Islet of Langerhans (tissue), 1 donor: ENCODE results near the gene SEL1L.
"Not testable (repeated sequence)": the region's sequence is repeated elsewhere in the genome, so short reads cannot be mapped to it uniquely, and the experiment has no call there.

ENCODE experiments used
- FAIRE-seq: peaks from one replicate; lab custom pipeline; 2011; peaks lifted over from hg19 to GRCh38; lab: Jason Lieb, UNC

The SEL1L gene

DNA sequence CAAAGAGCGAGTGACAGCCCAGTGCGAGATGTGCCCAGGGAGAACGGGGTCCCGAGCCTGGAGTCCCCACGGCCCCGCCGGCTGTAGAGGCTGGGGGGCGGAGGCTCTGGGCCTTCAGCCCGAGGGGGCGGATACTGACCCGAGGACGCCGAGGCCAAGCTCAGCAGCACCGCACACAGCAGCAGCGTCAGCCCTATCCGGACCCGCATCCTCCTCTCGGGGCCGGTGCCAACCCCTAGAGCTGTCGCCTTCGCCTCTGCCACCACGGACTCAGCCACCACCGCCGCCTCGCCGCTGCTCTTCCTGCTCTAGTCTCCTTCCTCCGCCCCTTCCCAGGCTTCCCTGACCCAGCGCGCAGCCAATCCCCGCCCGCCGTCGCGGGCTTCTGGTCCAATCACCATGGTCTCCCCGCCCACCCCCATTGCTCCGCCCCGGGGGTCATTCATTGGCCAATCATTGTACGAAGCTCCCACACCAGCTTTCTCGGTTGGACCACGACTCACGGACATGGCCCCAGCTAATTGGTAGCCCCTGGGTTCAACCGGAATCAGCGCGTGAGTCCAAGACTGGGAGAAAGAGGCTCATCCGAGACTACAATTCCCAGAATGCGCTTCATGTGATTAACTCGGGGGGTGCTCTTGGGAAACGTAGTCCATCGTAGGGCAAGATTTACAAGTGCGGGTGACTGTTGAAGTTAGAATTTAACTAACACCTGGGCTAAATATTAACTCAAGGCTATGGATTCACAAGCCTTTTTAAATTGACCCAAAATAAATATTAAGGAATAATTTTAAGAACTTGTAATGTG lies at the start of gene SEL1L:
SEL1L (minus strand) TSS at position 318 of the 808 bp plus-strand sequence; CDS start at position 209, 109 bp downstream.
- FAIRE-seq, result peak; percentile 98

DNA sequence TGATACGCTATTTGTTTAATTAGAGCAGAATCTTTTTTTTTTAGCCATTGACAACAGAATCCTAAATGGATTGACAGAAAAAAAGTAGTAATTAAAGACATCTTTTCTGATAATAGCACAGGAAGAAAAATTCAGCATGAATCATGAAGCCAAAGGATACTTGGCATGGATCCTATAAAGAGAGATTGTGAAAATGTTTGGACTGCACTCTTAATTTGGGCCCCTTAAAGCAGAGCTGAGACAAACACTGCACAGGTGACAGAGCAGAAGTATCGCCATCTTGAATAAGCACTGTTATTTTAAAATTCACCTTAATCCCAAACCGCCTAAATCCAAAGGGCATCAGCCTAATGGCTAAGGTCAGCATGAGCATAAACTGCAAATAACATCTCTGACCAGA lies 48.8 kb upstream of the SEL1L start:
- FAIRE-seq, result no peak

- FAIRE-seq, result no peak
Observed at GRCh38 chr14:81579115-81579514, 45.5 kb upstream of the SEL1L start.

DNA sequence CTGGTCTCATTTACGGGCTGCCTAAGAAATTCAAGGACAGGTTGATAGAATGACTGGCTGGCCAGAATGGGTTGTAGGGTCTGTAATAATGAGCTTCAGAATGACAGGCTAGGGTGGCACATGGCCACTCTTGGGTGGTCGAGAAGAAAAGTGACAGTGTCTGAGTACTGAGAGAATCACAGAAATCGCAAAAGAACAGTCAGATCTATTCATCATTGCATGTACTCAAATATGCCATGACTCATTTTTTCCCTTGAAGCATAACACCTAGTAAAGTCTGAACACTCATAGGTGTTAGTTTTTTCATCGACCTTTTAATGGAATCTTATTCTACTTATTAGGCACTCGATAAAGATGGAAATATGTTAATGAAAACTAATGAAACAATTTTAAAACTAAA lies 37.8 kb upstream of the SEL1L start:
- FAIRE-seq, result no peak

GRCh38 chr14:81567302-81567701 lies 33.6 kb upstream of the SEL1L start:
- FAIRE-seq, result no peak

DNA sequence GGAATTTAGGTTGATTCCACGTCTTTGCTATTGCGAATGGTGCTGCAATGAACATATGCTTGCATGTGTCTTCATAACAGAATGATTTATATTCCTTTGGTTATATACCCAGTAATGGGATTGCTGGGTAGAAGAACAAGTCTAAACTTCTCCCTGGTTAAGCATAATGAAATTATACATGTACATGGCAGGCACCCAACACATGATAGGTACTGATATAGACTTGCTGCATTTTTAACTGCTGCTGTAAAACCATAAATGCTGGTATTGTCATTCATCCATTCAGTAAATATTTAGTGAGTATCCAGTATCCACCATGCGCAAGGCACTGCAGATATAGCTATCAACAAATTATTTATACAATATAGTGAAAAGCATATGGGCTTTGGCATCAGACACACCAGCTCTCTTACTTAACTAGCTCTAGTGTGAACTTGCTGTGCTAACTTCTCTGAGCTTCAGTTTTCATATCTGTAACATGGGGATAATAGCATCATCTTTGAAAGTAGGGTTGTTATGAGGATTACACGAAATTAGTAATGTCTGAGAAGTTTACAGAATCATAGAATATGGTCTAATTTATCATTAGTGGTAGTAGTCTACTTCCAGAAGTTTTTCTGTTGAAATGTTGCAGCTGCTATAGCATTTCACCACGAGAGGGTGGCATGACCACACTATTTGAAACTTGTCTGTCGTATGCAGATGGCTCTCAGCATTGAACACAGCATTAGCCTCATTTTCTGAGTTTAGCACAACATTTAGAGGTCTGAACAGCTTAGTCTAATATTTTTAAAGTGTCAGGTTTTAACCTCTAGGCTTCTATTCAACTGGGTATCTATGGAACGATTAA lies 32.0 kb upstream of the SEL1L start:
- peak; percentile 49 for FAIRE-seq

GRCh38 chr14:81562818-81563217 lies 29.2 kb upstream of the SEL1L start:
- FAIRE-seq, result no peak

DNA sequence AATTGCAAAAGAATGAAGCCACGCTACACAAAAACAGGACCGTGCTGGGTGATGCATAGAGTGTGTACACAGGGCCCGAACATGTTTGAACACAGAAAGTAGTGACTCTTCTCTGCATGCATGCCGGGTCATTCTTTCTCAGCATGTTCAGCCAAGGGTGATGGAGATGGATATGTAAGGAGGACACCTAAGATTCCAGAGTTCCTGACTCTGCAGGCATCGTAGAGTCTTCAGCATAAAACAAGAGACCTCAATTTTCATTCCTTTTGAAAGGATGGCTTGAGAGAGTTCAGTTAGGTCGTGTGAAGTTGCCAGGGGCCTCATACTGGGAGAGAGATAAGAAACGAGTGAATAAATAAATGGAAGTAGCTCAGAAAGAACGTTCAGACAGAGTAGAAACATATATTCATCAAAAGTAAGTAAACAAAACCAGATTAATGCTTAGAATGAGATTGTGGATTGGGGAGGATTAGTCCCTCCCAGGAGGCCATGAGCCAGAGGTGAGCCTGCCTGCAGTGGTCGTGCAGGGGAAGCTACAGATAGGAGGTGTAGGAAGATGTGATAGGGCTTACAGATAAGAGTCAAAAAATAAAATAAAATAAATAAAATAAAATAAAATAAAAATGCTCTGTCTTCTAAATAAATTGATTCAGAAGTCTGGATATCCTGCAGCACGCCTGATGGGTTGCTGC lies 27.6 kb upstream of the SEL1L start:
- FAIRE-seq, result no peak

DNA sequence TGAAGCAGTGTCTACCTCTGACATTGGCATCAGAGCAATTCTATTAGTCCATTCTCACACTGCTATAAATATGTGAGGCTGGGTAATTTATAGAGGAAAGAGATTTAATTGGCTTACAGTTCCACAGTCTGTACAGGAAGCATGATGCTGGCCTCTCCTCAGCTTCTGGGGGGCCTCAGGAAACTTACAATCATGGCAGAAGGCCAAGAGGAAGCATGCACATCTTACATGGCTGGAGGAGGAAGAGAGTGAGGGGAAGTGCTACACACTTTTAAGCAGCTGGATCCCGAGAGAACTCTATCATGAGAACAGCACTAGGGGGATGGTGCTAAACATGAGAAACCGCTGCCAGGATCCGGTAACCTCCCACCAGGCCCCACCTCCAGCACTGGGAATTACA lies 25.7 kb upstream of the SEL1L start:
- FAIRE-seq, result no peak

DNA sequence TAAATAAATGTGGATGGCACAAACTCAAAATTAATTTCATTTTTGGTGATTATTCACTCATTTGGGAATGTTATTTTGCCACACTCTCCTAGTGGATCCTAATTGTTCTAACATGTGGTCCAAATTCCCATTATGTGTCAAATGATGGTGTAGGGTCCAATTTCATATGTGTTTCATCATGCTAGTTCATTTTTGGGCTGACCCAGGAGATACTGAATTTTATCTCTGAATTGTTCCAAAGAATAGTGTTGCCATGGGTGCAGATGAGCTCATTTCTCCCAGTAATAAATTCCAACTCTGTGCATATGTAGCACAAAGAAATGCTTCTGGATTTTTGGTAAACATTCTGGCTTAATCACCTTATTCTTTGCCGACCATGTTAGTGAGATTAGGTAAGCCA lies 23.5 kb upstream of the SEL1L start:
- no peak for FAIRE-seq

- no peak for FAIRE-seq
Observed at GRCh38 chr14:81555684-81556083, 22.0 kb upstream of the SEL1L start.

- FAIRE-seq, result no peak
Observed at GRCh38 chr14:81555051-81555450, 21.4 kb upstream of the SEL1L start.

DNA sequence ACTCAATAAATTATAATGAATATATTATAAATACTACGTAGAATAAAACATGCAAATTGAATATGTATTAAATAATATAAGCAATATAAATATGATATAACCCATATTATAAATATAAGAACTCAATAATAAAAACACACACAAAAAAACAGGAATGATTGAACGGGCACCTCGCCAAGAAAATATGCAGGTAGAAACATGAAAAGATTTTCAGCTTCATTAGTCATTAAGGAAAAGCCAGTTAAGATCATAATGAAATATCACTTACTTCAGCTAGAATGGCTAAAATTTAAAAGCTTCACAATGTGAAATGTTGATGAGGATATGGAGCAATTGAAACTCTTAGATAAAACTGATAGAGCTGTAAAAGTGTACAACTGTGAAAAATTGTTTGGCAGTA lies 17.8 kb upstream of the SEL1L start:
- no peak for FAIRE-seq

DNA sequence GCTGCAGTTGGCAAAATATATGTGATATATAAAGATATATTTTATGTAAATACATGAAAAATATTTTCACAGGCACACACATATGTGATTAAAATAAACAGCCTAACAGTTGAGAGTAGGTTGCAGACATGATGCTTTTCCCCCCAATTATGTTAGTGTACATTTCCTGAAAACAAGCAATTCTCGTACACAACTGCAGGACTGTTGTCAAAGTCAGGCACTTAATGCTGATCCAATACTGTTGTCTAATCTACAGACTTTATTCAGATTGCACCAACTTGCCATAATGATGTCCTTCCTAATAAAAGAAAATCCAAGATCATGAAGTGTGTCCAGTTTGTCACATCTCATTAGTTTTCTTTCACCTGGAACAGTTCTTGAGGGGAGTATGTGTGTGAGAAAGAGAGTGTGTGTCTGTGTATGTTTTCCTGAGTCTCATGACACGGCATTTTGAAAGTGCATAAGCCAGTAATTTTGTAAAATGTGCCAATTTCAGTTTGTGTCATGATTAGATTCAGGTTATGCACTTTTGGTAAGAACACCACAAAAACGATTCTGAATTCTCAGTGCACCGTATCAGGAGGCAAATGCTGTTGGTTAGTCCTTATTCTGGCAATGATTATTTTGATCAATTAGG lies 16.5 kb upstream of the SEL1L start:
- FAIRE-seq, result no peak

DNA sequence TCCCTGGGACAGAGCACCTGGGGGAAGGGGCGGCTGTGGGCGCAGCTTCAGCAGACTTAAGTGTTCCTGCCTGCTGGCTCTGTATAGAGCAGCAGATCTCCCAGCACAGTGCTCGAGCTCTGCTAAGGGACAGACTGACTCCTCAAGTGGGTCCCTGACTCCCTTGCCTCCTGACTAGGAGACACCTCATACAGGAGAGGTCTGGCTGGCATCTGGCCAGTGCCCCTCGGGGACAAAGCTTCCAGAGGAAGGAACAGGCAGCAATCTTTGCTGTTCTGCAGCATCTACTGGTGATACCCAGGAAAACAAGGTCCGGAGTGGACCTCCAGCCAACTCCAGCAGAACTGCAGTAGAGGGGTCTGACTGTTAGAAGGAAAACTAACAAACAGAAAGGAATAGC lies 7.6 kb upstream of the SEL1L start:
- not testable (repeated sequence) for FAIRE-seq

- no peak for FAIRE-seq
Observed at GRCh38 chr14:81537193-81537592, 3.5 kb upstream of the SEL1L start.

GRCh38 chr14:81536241-81536771 lies 2.7 kb upstream of the SEL1L start:
- FAIRE-seq, result no peak

DNA sequence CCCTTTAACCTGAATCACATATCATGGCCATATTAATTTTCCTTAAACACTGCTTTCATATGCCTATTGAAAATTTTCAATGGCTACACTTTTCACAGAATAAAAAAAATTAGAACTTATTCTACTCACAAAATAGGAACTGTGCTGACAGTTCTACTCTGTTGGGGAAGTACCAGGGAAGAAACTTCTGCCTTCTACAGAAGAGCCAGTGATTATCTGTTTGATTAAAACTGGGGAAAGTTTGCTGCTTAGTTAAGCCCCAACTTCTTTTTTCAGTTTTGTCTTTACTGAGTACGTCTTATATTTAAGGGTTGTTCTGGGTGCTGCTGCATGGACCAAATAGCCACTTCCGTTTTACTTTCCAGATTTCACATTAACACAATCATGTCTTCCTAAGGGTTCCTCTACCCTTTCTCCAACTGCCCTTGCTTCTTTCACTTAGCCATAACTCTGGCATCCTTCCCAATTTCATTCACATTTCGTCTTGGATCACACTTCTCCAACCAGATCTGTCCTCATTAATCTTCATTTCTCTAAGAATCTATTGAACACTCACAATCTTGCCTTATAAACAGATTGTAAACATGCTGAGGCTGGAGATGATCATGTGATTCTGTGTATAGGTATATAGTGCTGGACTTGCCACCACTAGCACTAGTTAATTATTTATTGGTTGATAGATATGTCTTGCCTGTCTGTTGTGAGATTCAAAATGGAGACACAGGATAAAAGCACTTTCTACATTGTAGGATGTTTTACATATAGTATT lies 1.9 kb upstream of the SEL1L start:
- FAIRE-seq, result no peak

DNA sequence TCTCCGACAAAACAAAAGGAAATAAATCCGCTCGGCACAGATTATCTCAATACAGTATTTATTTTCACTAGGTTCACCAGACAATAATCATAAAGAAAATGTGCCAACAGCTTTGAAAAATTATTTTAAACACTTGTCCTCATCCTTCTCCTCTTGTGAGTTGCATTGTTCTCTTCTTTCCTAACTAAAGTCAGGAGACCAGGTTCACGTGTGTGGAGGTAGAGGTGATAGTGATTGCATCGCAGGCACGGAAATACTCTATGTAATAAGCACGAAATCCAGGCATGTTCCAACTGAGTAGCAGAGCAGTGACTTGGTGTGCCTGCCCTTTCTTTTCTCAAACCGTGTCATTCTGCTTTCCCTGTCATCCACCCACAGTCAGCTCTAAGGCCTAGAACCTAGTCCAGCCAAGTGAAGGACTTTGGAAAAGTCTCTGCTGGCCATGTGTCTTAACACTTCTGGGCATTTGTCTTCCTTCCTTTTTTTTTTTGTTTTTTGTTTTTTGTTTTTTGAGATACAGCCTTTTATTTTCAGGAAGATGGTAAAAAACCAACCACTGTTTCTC lies 939 bp upstream of the SEL1L start:
- no peak for FAIRE-seq

DNA sequence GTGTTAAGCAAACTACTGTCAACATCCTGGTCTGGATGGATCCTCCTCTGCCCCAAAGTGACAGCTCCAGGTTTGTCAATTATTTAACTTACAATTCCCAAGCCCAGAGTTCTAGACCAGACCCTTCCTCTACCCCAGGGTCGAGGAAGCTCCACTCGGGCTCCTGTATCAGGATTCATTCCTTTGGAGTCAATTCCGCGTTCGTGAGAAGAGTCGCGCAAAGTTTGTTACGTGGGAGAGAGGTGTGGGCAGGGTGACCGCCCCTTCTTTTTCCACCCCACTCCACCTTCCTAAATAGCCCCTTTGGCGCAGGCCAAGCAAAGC lies 479 bp downstream of the SEL1L start:
- FAIRE-seq, result no peak

DNA sequence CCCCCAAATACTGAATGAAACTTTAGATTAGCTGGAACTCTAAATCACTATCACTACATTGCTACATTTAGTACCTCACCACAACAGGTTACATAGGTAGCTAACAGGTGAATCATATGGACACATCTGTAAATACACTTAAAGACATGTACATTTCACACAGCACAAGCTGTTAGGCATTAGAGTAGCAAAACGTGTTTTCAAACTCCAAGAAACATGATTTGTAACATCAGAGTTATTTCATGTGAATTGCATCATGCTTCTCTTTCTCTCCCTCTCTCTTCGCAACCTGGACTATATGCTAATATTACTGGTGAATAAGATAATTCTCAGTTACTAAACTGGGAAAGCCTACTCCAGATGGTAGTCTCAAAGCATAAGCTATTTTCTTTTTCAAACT lies 4.3 kb downstream of the SEL1L start:
- peak; percentile 45 for FAIRE-seq
